ENCODE data around the gene METTL4.
"Not testable (repeated sequence)": the region's sequence is repeated elsewhere in the genome, so short reads cannot be mapped to it uniquely, and the experiment has no call there.

METTL4 gene

DNA sequence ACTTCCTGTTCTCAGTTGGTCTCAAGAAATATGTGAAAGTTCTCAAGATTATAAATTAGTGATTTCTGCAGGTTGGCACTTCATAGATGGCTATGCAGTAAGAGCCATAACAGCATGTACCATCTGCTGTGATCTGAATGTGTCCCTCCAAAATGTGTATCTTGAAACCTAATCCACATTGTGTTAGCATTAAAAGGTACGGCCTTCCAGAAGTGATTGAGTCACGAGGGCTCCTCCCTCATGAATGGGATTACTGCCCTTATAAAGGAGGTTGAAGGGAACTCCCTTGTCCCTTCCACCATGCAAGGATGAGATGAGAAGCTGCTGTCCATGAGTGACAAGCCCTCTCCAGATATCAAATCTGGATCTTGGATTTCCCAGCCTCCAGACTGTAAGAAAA, 45.0 kb downstream of the METTL4 start:
- H3K27me3 ChIP-seq (ENCODE audit: insufficient read depth, insufficient read length), result no peaks in the 10 kb centered on the region
- H3K4me3 ChIP-seq (ENCODE audit: insufficient read length, low read depth), result no peak overlapping the region
- no peaks in the 10 kb centered on the region for H3K36me3 ChIP-seq (ENCODE audit: insufficient read depth, insufficient read length, low read length)

DNA sequence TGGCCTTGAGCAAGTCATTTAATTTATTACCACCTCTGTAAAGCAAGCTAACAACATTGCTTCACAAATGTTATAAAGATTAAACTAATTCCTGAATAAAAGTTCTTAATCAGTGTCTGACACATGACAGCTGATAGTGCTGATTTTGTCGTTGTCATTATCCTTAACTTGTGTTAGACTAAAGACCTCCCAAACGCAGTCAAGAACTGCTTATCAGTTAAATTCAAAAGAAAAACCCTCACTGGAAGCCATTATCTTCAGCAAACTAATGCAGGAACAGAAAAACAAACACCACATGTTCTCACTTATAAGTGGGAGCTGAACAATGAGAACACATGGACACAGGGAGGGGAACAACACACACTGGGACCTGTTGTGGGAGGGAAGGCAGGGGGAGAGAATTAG, 46.5 kb downstream of the METTL4 start:
- not testable (repeated sequence) for H3K36me3 ChIP-seq (ENCODE audit: insufficient read depth, insufficient read length, low read length); DNase-seq (ENCODE audit: low read depth, low spot score); H3K9ac ChIP-seq (ENCODE audit: insufficient read length, low read depth); H3K9me3 ChIP-seq (ENCODE audit: insufficient read depth, low read length); H3K4me3 ChIP-seq (ENCODE audit: insufficient read length, low read depth); H3K27me3 ChIP-seq (ENCODE audit: insufficient read depth, insufficient read length); H3K4me1 ChIP-seq (ENCODE audit: insufficient read depth, insufficient read length)

More for the DNA sequence above, 45.0 kb downstream of the METTL4 start:
- Histone ChIP-seq H3K9me3 (ENCODE audit: insufficient read depth, low read length) (no peaks in the 10 kb centered on the region), H3K9ac (ENCODE audit: insufficient read length, low read depth) (no peak overlapping the region), H3K4me1 (ENCODE audit: insufficient read depth, insufficient read length) (no peaks in the 10 kb centered on the region)
- TF ChIP-seq SUZ12 (IDR thresholded peaks at IDR 0.05; ENCODE audit: extremely low read depth, insufficient read depth, insufficient read length) (no peak), YY1 (IDR thresholded peaks at IDR 0.05; ENCODE audit: insufficient read depth, insufficient read length) (no peak), ZNF274 (IDR thresholded peaks at IDR 0.05; ENCODE audit: low read depth, low read length) (no peak)
- no peak for DNase-seq (ENCODE audit: low read depth, low spot score)

DNA sequence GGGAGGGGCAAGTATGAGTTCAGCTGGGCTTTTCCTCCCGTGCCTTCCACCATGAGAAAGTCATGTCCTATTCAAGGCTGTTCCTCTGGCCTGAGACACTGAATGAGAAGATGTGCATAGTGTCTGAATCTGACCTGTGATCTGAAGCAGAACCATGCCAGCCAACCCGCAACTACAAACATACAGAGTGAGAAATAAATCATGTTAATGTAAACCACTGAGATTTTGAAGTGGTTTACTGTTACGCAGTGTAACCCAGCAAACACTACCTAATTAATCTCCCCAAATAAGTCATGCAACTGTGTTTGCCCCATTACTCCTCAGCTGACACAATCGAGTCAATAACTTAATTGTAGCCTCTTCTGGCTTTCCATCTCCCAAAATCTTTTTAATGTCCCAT, 49.2 kb downstream of the METTL4 start:
- no peak overlapping the region for H3K4me3 ChIP-seq (ENCODE audit: insufficient read length, low read depth)
- DNase-seq (ENCODE audit: low read depth, low spot score), result no peak
- no peaks in the 10 kb centered on the region for H3K4me1 ChIP-seq (ENCODE audit: insufficient read depth, insufficient read length)
- H3K36me3 ChIP-seq (ENCODE audit: insufficient read depth, insufficient read length, low read length), result no peaks in the 10 kb centered on the region
- no peak for TF ChIP-seq YY1 (IDR thresholded peaks at IDR 0.05; ENCODE audit: insufficient read depth, insufficient read length)
- TF ChIP-seq SUZ12 (IDR thresholded peaks at IDR 0.05; ENCODE audit: extremely low read depth, insufficient read depth, insufficient read length), result no peak
- TF ChIP-seq ZNF274 (IDR thresholded peaks at IDR 0.05; ENCODE audit: low read depth, low read length), result no peak
- H3K9me3 ChIP-seq (ENCODE audit: insufficient read depth, low read length), result no peaks in the 10 kb centered on the region
- H3K9ac ChIP-seq (ENCODE audit: insufficient read length, low read depth), result no peak overlapping the region
- no peaks in the 10 kb centered on the region for H3K27me3 ChIP-seq (ENCODE audit: insufficient read depth, insufficient read length)

DNA sequence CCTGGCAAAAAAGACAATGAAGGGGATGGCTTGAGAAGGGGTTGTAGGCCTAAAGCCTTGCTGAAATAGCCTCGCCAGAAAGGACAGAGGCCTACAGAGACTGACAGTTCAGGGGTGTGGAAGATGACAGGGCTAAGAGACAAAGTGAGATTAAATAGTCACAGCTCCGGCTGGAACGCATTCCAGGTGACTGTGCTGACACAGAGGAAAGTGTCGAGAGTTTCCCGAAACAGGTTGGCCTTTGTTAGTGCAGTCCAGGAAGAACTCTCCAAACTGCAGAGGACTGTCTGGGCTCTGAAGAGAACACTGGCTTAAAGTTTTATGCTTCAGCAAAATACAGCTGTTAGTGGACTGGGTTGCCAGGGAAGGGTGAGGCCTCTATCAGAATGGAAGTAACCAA, 52.8 kb downstream of the METTL4 start:
- no peaks in the 10 kb centered on the region for H3K36me3 ChIP-seq (ENCODE audit: insufficient read depth, insufficient read length, low read length)
- H3K4me3 ChIP-seq (ENCODE audit: insufficient read length, low read depth), result no peak overlapping the region
- DNase-seq (ENCODE audit: low read depth, low spot score), result no peak
- H3K9ac ChIP-seq (ENCODE audit: insufficient read length, low read depth), result no peak overlapping the region
- H3K4me1 ChIP-seq (ENCODE audit: insufficient read depth, insufficient read length), result no peaks in the 10 kb centered on the region
- TF ChIP-seq YY1 (IDR thresholded peaks at IDR 0.05; ENCODE audit: insufficient read depth, insufficient read length), result no peak
- TF ChIP-seq SUZ12 (IDR thresholded peaks at IDR 0.05; ENCODE audit: extremely low read depth, insufficient read depth, insufficient read length), result no peak
- no peak for TF ChIP-seq ZNF274 (IDR thresholded peaks at IDR 0.05; ENCODE audit: low read depth, low read length)
- no peaks in the 10 kb centered on the region for H3K27me3 ChIP-seq (ENCODE audit: insufficient read depth, insufficient read length)
- no peaks in the 10 kb centered on the region for H3K9me3 ChIP-seq (ENCODE audit: insufficient read depth, low read length)

DNA sequence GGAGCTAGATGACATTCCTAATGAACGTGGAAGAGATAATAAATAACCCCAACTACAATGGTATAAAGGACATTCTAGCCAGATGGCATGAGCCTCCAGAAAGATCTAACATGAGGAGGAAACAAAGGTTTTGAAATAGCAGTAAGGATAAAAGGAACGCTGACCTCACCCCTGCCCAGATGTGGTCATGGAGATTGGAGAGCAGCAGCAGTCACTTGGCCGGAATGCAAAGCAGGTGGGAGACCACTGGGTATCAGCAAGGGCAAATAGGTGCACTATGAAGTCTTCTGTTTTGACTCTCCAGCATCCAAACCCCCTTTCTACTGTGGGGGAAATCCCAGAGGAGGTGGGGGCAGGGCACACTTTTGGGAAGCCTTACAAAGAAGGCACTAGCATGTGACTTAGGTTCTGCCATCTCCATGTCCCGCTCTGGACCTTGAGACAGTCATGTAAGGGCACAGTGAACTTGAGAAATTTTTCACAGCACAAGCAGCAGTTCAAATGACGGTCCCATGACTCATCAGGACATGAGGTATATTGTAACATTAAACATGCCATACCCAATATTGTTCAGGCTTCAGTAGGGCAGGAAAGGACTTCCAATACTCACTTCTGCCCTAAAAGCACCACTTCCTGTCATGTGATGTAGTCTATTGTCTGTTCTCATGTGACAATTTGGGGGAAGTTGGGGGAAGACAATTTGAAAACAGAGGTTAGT, 55.2 kb downstream of the METTL4 start:
- Histone ChIP-seq H3K4me1 (ENCODE audit: insufficient read depth, insufficient read length) (no peaks in the 10 kb centered on the region), H3K27me3 (ENCODE audit: insufficient read depth, insufficient read length) (no peaks in the 10 kb centered on the region), H3K36me3 (ENCODE audit: insufficient read depth, insufficient read length, low read length) (no peaks in the 10 kb centered on the region), H3K9ac (ENCODE audit: insufficient read length, low read depth) (no peak overlapping the region), H3K9me3 (ENCODE audit: insufficient read depth, low read length) (no peaks in the 10 kb centered on the region), H3K4me3 (ENCODE audit: insufficient read length, low read depth) (no peak overlapping the region)
- DNase-seq (ENCODE audit: low read depth, low spot score), result no peak
- TF ChIP-seq YY1 (IDR thresholded peaks at IDR 0.05; ENCODE audit: insufficient read depth, insufficient read length) (no peak), ZNF274 (IDR thresholded peaks at IDR 0.05; ENCODE audit: low read depth, low read length) (no peak), SUZ12 (IDR thresholded peaks at IDR 0.05; ENCODE audit: extremely low read depth, insufficient read depth, insufficient read length) (no peak)

DNA sequence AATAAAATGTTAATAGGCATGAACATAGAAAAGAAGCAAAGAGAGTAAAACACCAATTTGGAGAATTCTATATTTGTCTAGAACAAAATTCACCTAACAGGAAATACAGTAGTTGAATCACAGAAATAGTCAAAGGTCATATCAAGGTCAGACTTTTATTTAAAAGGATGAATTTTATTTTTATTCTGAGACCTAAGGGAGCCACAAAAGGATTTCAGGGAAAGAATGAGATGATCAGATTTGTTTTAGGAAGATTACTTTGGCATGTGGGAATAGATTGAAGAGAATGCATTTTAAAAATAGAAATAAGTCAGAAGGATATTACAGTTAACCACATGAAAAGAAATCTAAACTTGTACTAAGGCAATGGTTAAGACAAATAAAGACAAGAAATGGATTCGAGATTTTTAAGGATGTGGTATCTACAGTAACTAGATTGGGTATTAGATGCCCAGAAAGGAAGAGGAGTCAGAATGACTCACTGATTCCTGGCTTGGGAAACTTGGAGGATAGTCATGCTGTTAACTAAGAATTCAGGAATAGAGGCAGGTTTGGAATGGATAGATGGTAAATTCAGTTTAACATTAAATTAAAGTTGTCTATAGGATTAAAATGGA, 56.0 kb downstream of the METTL4 start:
- no peaks in the 10 kb centered on the region for H3K36me3 ChIP-seq (ENCODE audit: insufficient read depth, insufficient read length, low read length)
- DNase-seq (ENCODE audit: low read depth, low spot score), result no peak
- H3K9me3 ChIP-seq (ENCODE audit: insufficient read depth, low read length), result no peaks in the 10 kb centered on the region
- no peak overlapping the region for H3K4me3 ChIP-seq (ENCODE audit: insufficient read length, low read depth)
- H3K9ac ChIP-seq (ENCODE audit: insufficient read length, low read depth), result no peak overlapping the region
- no peaks in the 10 kb centered on the region for H3K27me3 ChIP-seq (ENCODE audit: insufficient read depth, insufficient read length)
- TF ChIP-seq SUZ12 (IDR thresholded peaks at IDR 0.05; ENCODE audit: extremely low read depth, insufficient read depth, insufficient read length) (no peak), ZNF274 (IDR thresholded peaks at IDR 0.05; ENCODE audit: low read depth, low read length) (no peak)
- no peaks in the 10 kb centered on the region for H3K4me1 ChIP-seq (ENCODE audit: insufficient read depth, insufficient read length)

DNA sequence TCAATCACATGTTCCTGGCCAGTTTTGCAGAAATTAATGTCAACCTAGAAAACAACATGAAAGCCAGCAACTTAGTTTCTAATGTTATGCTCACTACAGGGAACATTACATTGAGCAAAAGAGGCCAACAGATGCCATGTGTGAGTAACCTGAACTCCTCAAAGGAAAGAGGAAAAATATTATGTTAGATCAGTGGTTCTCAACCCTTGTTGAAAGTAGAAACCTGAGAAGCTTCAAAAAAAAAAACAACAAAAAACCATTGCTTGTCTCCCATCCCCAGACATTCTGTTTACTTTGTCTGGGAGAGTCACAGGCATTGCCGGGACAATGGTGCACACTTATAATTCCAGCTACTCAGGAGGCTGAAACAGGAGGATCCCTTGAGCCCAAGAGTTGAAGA, 57.7 kb downstream of the METTL4 start:
- H3K9me3 ChIP-seq (ENCODE audit: insufficient read depth, low read length), result no peaks in the 10 kb centered on the region
- DNase-seq (ENCODE audit: low read depth, low spot score), result no peak
- TF ChIP-seq SUZ12 (IDR thresholded peaks at IDR 0.05; ENCODE audit: extremely low read depth, insufficient read depth, insufficient read length) (no peak), YY1 (IDR thresholded peaks at IDR 0.05; ENCODE audit: insufficient read depth, insufficient read length) (no peak)

More for the DNA sequence above, 57.7 kb downstream of the METTL4 start:
- Histone ChIP-seq H3K4me3 (ENCODE audit: insufficient read length, low read depth) (no peak overlapping the region), H3K36me3 (ENCODE audit: insufficient read depth, insufficient read length, low read length) (no peaks in the 10 kb centered on the region), H3K27me3 (ENCODE audit: insufficient read depth, insufficient read length) (no peaks in the 10 kb centered on the region), H3K4me1 (ENCODE audit: insufficient read depth, insufficient read length) (no peaks in the 10 kb centered on the region), H3K9ac (ENCODE audit: insufficient read length, low read depth) (no peak overlapping the region)

Measured in NT2/D1 (cell line).